ENCODE results near the gene ADO.
"Not testable (repeated sequence)": the region's sequence is repeated elsewhere in the genome, so short reads cannot be mapped to it uniquely, and the experiment has no call there.

The ADO gene

DNA sequence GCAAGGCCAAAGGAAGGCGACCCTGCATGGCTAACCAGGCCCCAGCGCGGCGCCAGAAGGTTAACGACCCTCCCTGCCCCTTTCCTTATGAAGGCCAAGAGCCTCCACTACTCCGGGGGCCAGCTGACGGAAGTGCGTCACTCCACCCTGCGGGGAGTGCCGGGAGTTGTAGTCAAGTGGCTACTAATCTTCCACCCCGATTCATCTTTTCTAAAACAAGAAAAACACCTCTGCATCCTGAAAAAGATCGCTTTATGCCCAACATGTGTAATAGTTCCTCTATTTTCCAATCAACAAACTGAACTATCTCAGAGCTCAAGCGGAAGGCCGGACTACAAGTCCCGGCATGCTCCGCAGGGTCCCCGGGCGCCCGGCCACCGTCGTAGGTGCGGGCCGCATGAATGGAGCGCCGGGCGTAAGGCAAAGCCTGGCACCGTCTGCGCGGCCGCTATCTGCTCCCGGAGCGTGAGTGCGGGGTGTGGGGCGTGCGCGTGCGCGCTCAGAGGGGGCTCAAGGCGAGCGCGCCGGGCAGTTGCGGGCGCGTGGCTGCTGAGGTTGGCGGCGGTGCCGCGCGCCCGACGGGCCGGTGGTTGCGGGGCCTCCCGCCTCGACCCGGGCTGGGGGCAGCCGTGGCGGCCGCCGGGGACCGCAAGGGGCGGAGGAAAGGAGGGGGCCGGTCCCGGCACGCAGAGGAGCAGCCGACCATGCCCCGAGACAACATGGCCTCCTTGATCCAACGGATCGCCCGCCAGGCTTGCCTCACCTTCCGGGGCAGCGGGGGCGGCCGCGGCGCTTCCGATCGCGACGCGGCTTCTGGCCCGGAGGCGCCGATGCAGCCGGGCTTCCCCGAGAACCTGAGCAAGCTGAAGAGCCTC lies at the start of gene ADO:
Gene ADO (plus strand): TSS at position 365 of the 875 bp plus-strand sequence. CDS start 340 bp downstream, at position 705.
- peak; percentile 86 for DNase-seq

DNA sequence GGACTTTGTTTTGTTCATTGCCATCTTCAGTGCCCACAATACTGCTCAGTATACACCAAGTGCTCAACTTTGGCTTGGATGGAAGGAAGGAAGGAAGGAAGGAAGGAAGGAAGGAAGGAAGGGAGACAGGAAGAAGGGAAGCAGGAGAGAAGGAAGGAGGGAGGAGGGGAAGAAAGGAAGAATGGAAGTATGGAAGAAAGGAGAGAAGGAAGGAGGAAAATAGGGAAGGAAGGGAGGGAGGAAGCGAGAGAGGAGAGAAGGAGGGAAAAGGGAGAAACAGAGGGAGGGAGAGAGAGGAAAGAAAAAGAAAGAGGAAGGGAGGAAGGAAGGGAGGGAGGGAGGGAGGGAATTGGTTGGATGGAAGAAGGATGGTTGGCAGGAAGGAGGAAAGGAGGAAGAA lies 49.6 kb upstream of the ADO start:
- no peak for DNase-seq

DNA sequence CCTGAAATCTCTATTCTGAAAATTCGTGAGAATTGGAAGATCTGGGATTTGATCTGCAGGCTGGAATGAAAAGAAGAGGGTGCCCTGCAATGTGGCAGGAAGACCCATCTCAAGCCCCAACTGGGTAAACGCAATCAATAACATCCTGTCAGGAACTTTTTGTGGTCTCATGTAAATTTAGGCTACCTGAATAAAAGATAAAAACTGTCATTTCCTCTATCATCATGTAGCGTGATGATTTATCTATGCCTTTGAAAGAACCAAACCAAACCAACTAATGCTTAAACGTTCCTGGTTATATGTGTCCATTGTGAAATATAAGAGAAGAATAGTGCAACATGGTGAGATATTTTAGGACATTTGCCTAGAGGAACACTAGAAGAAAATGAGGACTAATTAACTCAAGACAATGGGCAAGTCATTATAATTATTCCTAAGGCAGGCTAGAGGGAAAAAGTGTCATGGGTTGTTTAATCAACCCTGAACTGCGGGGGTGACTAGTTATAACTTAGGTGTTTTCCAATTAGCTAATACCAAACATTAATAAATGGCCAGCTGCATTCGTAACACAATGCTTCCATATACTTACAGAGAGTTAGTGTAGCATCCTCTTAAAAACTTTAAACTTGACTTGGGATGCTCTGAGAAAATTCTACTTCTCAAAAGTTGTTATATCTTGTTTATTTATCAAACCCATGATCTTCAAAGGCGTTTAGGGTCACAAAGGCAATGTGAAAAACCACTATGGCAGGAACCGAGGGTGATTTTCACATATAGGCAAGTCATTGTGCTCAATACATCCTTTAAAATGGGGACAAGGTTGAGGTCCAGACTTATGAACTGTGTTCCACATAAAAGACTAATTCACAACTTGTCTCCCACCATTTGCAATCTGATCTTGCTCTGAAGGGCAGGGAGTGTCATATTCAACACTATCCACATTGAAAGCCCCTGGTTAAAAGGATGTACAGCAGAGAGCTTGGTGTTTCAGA lies 48.6 kb upstream of the ADO start:
- no peak for DNase-seq

- DNase-seq = no peak
These were observed 44.8 kb upstream of the ADO start for GRCh38 chr10:62759599-62760175.

DNA sequence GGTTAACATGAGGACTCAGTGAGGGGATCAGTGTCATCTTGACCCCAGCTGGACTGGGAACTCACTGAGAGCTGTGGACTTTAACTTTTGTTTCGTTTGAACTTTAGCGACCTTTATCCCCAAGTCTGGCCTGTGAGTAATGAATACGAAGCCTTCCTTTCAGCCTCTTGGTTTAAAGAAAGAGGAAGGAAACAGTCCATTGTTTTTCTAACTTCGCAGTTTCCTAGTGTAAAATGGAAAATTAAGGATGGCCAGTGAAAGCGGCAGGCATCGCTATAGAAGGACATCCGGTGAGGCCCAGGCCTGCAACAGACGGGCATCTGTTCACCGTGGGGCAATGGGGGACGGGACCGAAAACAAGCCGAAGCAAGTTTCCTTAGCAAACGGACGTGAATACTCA lies 44.1 kb upstream of the ADO start:
- no peak for DNase-seq

- no peak for DNase-seq
These were observed 43.4 kb upstream of the ADO start for GRCh38 chr10:62761115-62761514.

DNA sequence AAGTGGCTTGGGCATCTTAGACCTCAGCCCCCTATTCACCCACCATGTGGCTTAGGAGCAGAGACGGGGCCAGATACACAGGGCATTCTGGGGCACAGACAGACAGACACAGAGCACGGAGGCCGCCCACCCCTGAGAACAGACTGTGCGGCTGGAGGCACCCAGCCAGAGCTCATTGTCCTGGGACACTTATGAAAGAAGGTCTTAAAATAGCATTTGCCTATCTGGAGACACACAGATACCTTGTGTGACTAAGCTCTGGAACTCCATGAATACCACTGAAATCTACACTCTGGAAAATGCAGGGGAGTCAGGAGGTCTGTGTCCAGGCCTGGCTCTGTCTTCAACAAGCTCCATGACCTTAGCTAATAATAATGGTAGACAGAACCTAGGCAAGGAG lies 41.4 kb upstream of the ADO start:
- DNase-seq = no peak

GRCh38 chr10:62764011-62764410 lies 40.5 kb upstream of the ADO start:
- no peak for DNase-seq

DNA sequence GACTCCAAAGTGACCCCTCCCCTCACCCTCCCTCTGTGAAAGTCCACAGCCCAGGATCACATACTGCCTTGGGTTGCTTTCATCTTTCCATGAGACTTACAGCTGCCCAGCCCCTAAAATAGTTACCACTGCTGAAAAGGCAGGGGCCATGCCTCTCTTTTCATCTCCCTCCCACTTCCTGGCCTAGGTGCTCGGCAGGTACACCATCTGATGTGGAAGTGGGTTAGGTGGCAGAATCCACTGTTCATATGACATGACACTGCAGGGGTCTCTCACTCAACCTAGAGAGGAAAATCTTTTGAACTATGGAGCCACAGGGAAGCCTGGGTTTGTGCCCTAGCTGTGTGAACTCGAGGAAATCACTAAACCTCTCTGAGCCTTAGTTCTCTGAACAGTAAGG lies 38.8 kb upstream of the ADO start:
- DNase-seq = no peak

GRCh38 chr10:62766386-62766785 lies 38.1 kb upstream of the ADO start:
- DNase-seq = no peak

DNA sequence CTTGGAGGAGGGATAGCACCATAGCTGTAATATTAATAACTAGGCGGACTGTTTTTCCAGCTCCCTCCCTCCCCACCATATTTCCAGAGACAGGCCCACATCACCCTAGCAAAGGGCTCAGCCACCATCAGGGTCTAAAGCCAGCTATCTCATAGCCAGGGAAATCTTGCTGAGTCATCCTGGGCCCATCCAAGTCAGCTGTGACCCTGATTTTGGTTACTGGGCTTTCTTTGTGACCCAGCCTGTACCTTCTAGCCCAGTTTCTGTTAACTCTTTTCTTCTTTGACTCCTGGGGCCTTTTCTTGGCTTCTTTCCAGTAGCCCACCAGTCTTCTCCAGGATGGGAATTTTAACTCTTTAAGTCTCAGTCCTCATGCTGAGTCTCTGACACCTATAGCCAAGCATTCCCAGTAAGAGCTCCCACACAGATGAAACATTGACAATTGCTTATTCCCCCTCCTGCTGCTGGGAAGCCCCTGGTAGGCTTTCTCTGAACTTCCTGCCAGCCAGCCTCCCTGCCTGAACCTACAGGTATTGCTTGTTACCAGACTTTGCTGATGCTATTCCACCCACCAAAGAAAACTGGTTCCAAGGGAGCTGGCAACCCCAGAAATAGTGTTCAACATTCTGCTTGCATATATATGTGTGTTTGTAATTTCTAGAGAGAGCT lies 34.8 kb upstream of the ADO start:
- DNase-seq = no peak

GRCh38 chr10:62772186-62772974 lies 32.1 kb upstream of the ADO start:
- DNase-seq = no peak

GRCh38 chr10:62778125-62778524 lies 26.4 kb upstream of the ADO start:
- no peak for DNase-seq

DNA sequence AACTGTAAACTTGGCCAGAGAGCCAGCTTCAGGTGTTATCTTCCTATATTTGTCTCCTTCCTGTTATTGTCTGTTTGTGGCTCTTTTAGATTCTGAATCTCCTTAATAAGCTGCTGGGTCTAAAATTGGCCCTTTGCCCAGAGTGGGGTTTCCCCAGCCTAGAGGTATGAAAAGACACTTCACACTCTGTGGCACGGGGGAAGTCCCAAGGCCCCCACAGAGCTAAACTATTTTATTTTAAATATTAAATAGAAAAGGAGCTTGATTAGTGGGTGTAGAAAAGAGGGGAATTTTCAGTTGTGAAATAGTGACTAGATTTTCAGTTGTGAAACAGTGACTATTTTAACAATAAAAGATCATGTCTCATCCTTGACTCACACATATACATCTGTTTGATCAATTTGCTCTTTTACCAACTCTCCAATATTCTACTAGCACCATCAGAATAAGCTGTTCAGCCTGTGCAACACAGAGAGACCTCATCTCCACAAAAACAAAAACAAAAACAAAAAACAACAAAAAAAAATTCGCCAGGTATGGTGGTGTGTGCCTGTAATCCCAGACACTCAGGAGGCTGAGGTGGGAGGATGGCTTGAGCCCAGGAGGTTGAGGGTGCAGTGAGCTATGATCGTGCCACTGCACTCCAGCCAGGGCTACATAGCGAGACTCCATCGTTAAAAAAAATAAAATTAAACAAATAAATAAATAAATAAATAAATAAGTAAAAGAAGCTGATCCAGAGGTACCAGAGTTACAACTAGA lies 24.9 kb upstream of the ADO start:
- peak; percentile 66 for DNase-seq

- DNase-seq = not testable (repeated sequence)
These were observed 20.0 kb upstream of the ADO start for GRCh38 chr10:62784537-62784936.

- not testable (repeated sequence) for DNase-seq
These were observed 16.2 kb upstream of the ADO start for GRCh38 chr10:62788285-62788684.

DNA sequence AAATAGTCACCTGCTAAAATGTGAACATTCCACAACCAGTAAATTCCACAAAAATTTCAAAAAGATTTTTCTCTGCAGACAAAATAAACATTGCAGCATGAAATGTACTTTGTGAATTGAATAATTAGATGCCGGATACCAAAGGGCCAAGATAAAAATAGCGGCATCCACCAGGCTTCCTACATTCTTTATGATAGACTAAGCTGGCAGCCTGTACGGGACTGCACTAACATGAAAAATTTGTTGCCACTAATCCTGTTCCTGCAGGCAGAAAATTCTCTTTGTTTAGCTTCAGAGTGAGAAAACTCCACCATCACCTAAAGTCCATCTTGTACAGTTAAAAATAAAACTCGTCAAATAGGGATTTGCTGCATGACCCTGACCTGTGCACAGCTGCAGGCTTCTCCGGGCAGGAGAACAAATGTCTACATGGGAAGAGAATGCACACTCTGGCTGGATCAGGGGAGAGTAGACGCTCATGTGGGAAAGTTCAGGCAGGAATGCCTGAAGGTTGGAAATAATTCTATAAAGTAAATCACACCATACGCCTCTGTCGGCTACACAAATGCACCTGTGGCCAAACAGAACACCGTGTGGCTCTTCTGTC lies 15.6 kb upstream of the ADO start:
- peak; percentile 35 for DNase-seq

- DNase-seq = no peak
These were observed 14.4 kb upstream of the ADO start for GRCh38 chr10:62790019-62790555.

DNA sequence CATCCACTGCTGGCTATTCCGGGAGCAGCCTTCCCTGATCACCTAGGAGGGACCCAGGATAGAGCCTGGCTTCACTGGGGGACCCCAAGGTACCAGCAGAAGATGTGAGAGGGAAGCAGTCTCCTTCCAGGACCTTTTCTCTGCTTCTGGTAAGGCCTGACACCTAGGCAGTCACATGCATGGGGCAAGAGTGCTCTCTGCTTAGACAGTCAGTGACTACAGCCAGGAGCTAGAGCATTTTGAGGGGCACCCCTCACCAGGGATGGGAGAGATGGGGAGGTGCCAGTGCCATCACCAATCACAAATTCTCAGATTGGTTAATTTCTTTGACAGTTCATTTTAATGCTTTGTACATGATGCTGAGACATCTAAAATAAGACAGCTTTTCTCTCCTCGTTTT lies 13.9 kb upstream of the ADO start:
- no peak for DNase-seq

DNA sequence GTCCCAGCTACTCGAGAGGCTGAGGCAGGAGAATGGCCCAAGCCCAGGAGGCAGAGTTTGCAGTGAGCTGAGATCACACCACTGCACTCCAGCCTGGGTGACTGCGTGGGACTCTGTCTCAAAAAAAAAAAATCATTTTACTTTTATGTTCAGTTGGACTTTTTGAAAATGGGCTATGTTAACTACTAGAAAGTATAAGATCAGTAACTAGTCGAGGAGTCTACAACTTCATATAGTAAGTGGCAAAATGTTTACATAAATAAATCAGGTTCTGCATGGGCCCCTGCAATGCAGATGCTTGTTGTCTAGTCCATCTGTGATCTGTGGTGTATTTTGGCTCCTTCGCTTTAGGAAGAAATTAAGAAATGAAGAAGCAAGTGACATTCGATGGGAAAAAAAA lies 12.3 kb upstream of the ADO start:
- DNase-seq = no peak
